ENCODE data around the gene CFAP298.

CFAP298 gene

GRCh38 chr21:32599526-32599925 lies 12.7 kb downstream of the CFAP298 start:
- DNase-seq = no peak

- DNase-seq = no peak
Measured at GRCh38 chr21:32599091-32599490, 13.1 kb downstream of the CFAP298 start.

- DNase-seq = peak in 1 of 56 donors; percentile 7
Measured at GRCh38 chr21:32597205-32597604, 15.0 kb downstream of the CFAP298 start.

- DNase-seq = no peak
Measured at GRCh38 chr21:32595431-32595830, 16.7 kb downstream of the CFAP298 start.

GRCh38 chr21:32593690-32594089 lies 18.5 kb downstream of the CFAP298 start:
- DNase-seq = no peak

GRCh38 chr21:32592929-32593502 lies 19.2 kb downstream of the CFAP298 start:
- no peak for DNase-seq

GRCh38 chr21:32590130-32590529 lies 22.0 kb downstream of the CFAP298 start:
- no peak for DNase-seq

- DNase-seq = no peak
Measured at GRCh38 chr21:32587651-32588050, 24.5 kb downstream of the CFAP298 start.

GRCh38 chr21:32587120-32587519 lies 25.1 kb downstream of the CFAP298 start:
- DNase-seq = no peak

- DNase-seq = no peak
Measured at GRCh38 chr21:32585970-32586369, 26.2 kb downstream of the CFAP298 start.

GRCh38 chr21:32585042-32585710 lies 27.0 kb downstream of the CFAP298 start, which contains the start of gene TCP10L:
Gene TCP10L, minus strand, starts transcription at chr21:32585523. Its CDS starts 1,219 bp downstream, at chr21:32584304.
- no peak for DNase-seq

GRCh38 chr21:32584472-32584871 lies 27.7 kb downstream of the CFAP298 start:
- DNase-seq = no peak

GRCh38 chr21:32581732-32582131 lies 30.4 kb downstream of the CFAP298 start:
- no peak for DNase-seq

GRCh38 chr21:32580949-32581348 lies 31.2 kb downstream of the CFAP298 start:
- DNase-seq = no peak

- no peak for DNase-seq
Measured at GRCh38 chr21:32578107-32578691, 34.0 kb downstream of the CFAP298 start.

- no peak for DNase-seq
Measured at GRCh38 chr21:32576011-32576410, 36.2 kb downstream of the CFAP298 start.

GRCh38 chr21:32574946-32575925 lies 36.9 kb downstream of the CFAP298 start:
- no peak for DNase-seq

- no peak for DNase-seq
Measured at GRCh38 chr21:32572574-32573420, 39.4 kb downstream of the CFAP298 start.

- DNase-seq = no peak
Measured at GRCh38 chr21:32570456-32570855, 41.7 kb downstream of the CFAP298 start.

Measured in amygdala (tissue), 56 donors.